Neural progenitor cell (in vitro differentiated cells): ENCODE results near the gene EFTUD2. TPM values are rescaled to one million over a fixed set of nuclear protein-coding genes. Genes with fewer than 3 reads are reported as not detected.

Source experiments
- DNase-seq: peaks from one replicate; pipeline ENCODE4 v3.0.0-alpha.2; 2016; ENCODE audit warnings: low spot score
- H2AFZ ChIP-seq: fragments of 200-600 bp; sonication (generic); replicated peaks from 2 replicates; pipeline ENCODE4 v1.6.1; 2016; ENCODE audit warnings: antibody characterized with exemption
- H3F3A ChIP-seq: fragments of 200-600 bp; sonication (generic); 2 replicates; pipeline ENCODE4 v1.6.1; 2016; ENCODE audit warnings: antibody characterized with exemption, low read depth
- H3K27ac ChIP-seq: fragments of 200-600 bp; sonication (generic); 2 replicates; pipeline ENCODE4 v1.5.1; 2016; ENCODE audit warnings: mild to moderate bottlenecking
- H3K27me3 ChIP-seq: fragments of 200-600 bp; sonication (generic); 2 replicates; pipeline ENCODE4 v1.6.1; 2016; ENCODE audit warnings: mild to moderate bottlenecking, moderate library complexity
- H3K36me3 ChIP-seq: fragments of 200-600 bp; sonication (generic); 2 replicates; pipeline ENCODE4 v1.5.1; 2016
- H3K4me1 ChIP-seq: fragments of 200-600 bp; sonication (generic); 2 replicates; pipeline ENCODE4 v1.6.1; 2016; ENCODE audit warnings: mixed run types
- H3K4me2 ChIP-seq: fragments of 200-600 bp; sonication (generic); 2 replicates; pipeline ENCODE4 v1.6.1; 2016
- H3K4me3 ChIP-seq: fragments of 200-600 bp; sonication (generic); 2 replicates; pipeline ENCODE4 v1.5.1; 2016
- H3K79me2 ChIP-seq: fragments of 200-600 bp; sonication (generic); 2 replicates; pipeline ENCODE4 v1.6.1; 2016; ENCODE audit warnings: low read depth
- H3K9ac ChIP-seq: fragments of 200-600 bp; sonication (generic); 2 replicates; pipeline ENCODE4 v1.6.1; 2016
- H3K9me3 ChIP-seq: fragments of 200-600 bp; sonication (generic); 2 replicates; pipeline ENCODE4 v1.5.1; 2016; ENCODE audit warnings: low read depth
- H4K20me1 ChIP-seq: fragments of 200-600 bp; sonication (generic); 2 replicates; pipeline ENCODE4 v1.6.1; 2016; ENCODE audit warnings: low read depth
- H3K27ac Mint-ChIP-seq: 3 replicates; pipeline ENCODE4 v1.8.0; 2021; ENCODE audit warnings: mixed read lengths
- H3K27me3 Mint-ChIP-seq: 2 replicates; pipeline ENCODE4 v1.8.0; 2022; ENCODE audit warnings: low read depth, mild to moderate bottlenecking, inconsistent platforms, moderate library complexity, mixed read lengths; ENCODE audit not compliant: insufficient read depth
- H3K36me3 Mint-ChIP-seq: 3 replicates; pipeline ENCODE4 v1.8.0; 2021; ENCODE audit warnings: mixed read lengths
- H3K4me1 Mint-ChIP-seq: 3 replicates; pipeline ENCODE4 v1.8.0; 2021; ENCODE audit warnings: mixed read lengths
- H3K4me3 Mint-ChIP-seq: 3 replicates; pipeline ENCODE4 v1.8.0; 2021; ENCODE audit warnings: mild to moderate bottlenecking, moderate library complexity, mixed read lengths
- H3K9me3 Mint-ChIP-seq: 3 replicates; pipeline ENCODE4 v1.8.0; 2020; ENCODE audit warnings: mixed read lengths
- CTCF ChIP-seq: fragments of 200-600 bp; sonication (generic); IDR thresholded peaks from 2 replicates; pipeline ENCODE4 v1.5.1; 2017; ENCODE audit warnings: antibody characterized with exemption, mild to moderate bottlenecking
- EZH2 ChIP-seq: fragments of 200-600 bp; sonication (generic); IDR thresholded peaks from 2 replicates; pipeline ENCODE4 v1.6.1; 2017; ENCODE audit warnings: antibody characterized with exemption, mild to moderate bottlenecking, moderate library complexity
- EZH2phosphoT487 ChIP-seq: fragments of 200-600 bp; sonication (generic); IDR thresholded peaks from 2 replicates; pipeline ENCODE4 v1.6.1; 2017; ENCODE audit warnings: antibody characterized with exemption
- total RNA-seq: library from RNA; depleted of rRNA; stranded (reverse); fragments of >200 nt; gene quantifications from 2 replicates; pipeline ENCODE4 v1.2.3, GENCODE V29; 2015; ENCODE audit warnings: low replicate concordance

The EFTUD2 gene
- total RNA-seq, 1 donor from 2014 or later: 185 TPM

DNA sequence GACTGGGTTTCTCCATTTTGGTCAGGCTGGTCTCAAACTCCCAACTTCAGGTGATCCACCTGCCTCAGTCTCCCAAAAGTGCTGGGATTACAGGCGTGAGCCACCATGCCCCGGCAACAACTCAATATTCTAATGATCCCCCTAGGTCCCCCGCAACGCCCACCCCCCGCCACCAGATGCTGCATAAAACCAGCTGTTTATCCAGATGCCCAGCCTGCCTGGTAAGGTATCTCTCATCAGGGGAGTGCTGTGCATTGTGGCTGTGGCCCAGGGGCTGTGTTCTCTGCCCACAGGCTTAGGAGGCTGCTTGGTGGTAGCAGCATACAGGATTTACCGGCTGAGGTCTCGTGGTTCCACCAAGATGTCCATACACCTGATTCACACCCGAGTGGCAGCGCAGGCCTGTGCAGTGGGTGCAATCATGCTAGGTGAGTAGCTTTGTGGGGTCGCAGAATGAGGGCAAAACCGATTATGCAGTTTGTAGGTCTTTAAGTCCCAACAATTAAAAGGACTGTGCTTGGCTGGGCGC lies 50.2 kb downstream of the EFTUD2 start:
- DNase-seq: no peak
- Mint-ChIP-seq H3K4me3 (no peak overlapping the region), H3K27me3 (no peaks in the 10 kb centered on the region), H3K27ac (no peak overlapping the region), H3K9me3 (no peaks in the 10 kb centered on the region), H3K36me3 (peaks cover 26% of the 10 kb centered on the region), H3K4me1 (peaks cover 3% of the 10 kb centered on the region)
- H3K4me1 ChIP-seq: peaks cover 5% of the 10 kb centered on the region
- no peak for TF ChIP-seq CTCF
- no peak for TF ChIP-seq EZH2
- no peak for TF ChIP-seq EZH2phosphoT487
- H3K36me3 ChIP-seq: no peaks in the 10 kb centered on the region
- no peaks in the 10 kb centered on the region for H3K27me3 ChIP-seq
- H3K27ac ChIP-seq: no peak overlapping the region
- no peak overlapping the region for H3K4me2 ChIP-seq
- H4K20me1 ChIP-seq: no peaks in the 10 kb centered on the region
- no peak overlapping the region for H2AFZ ChIP-seq
- H3K4me3 ChIP-seq: no peak overlapping the region
- no peaks in the 10 kb centered on the region for H3F3A ChIP-seq
- H3K9me3 ChIP-seq: no peaks in the 10 kb centered on the region
- no peak overlapping the region for H3K9ac ChIP-seq
- H3K79me2 ChIP-seq: no peaks in the 10 kb centered on the region

GRCh38 chr17:44848257-44848795 lies 50.9 kb downstream of the EFTUD2 start:
- H4K20me1 ChIP-seq: no peaks in the 10 kb centered on the region
- no peaks in the 10 kb centered on the region for H3K36me3 ChIP-seq
- H3K4me2 ChIP-seq: no peak overlapping the region
- no peak overlapping the region for H2AFZ ChIP-seq
- no peaks in the 10 kb centered on the region for H3F3A ChIP-seq
- DNase-seq: no peak
- H3K9me3 Mint-ChIP-seq: no peaks in the 10 kb centered on the region
- no peaks in the 10 kb centered on the region for H3K9me3 ChIP-seq
- no peak overlapping the region for H3K4me3 Mint-ChIP-seq
- peaks cover 8% of the 10 kb centered on the region for H3K4me1 ChIP-seq
- H3K4me3 ChIP-seq: no peak overlapping the region
- H3K27me3 Mint-ChIP-seq: no peaks in the 10 kb centered on the region
- peaks cover 6% of the 10 kb centered on the region for H3K4me1 Mint-ChIP-seq
- H3K27ac Mint-ChIP-seq: no peak overlapping the region
- H3K9ac ChIP-seq: no peak overlapping the region
- H3K79me2 ChIP-seq: no peaks in the 10 kb centered on the region
- H3K27ac ChIP-seq: no peak overlapping the region
- no peaks in the 10 kb centered on the region for H3K27me3 ChIP-seq
- H3K36me3 Mint-ChIP-seq: peaks cover 21% of the 10 kb centered on the region
- TF ChIP-seq EZH2phosphoT487: no peak
- TF ChIP-seq CTCF: no peak
- TF ChIP-seq EZH2: no peak

- no peak within 1 kb of the TSS for H3K9ac ChIP-seq
- peaks cover 20% of the 10 kb centered on the region for H3K36me3 Mint-ChIP-seq
- TF ChIP-seq EZH2phosphoT487 (no peak), EZH2 (no peak), CTCF (no peak)
These were observed 51.7 kb downstream of the EFTUD2 start, which contains the start of gene HIGD1B for GRCh38 chr17:44847586-44847985. TSS of gene HIGD1B (plus strand) at chr17:44847883. CDS start at chr17:44848153, 270 bp downstream.

More at GRCh38 chr17:44847586-44847985, 51.7 kb downstream of the EFTUD2 start, which contains the start of gene HIGD1B:
- no peak within 1 kb of the TSS for H3K4me3 Mint-ChIP-seq
- H3K9me3 ChIP-seq: no peaks in the 10 kb centered on the region
- no peak within 1 kb of the TSS for H2AFZ ChIP-seq
- H4K20me1 ChIP-seq: no peaks in the 10 kb centered on the region
- H3K27ac ChIP-seq: no peak within 1 kb of the TSS
- H3K4me2 ChIP-seq: no peak within 1 kb of the TSS
- H3K4me1 ChIP-seq: peaks cover 15% of the 10 kb centered on the region
- H3K36me3 ChIP-seq: no peaks in the 10 kb centered on the region
- no peak within 1 kb of the TSS for H3K4me3 ChIP-seq
- H3K27me3 Mint-ChIP-seq: peaks cover under 1% of the 10 kb centered on the region
- no peaks in the 10 kb centered on the region for H3K9me3 Mint-ChIP-seq
- H3K79me2 ChIP-seq: no peaks in the 10 kb centered on the region
- no peak for DNase-seq
- H3K27me3 ChIP-seq: no peaks in the 10 kb centered on the region
- H3K4me1 Mint-ChIP-seq: peaks cover 13% of the 10 kb centered on the region
- no peak within 1 kb of the TSS for H3K27ac Mint-ChIP-seq
- no peaks in the 10 kb centered on the region for H3F3A ChIP-seq
